HG02981 (cell line): ENCODE results near the gene EIF3CL.
"Not testable (repeated sequence)": the region's sequence is repeated elsewhere in the genome, so short reads cannot be mapped to it uniquely, and the experiment has no call there.

ENCODE experiments used
- ATAC-seq: cut with Tn5 transposase; IDR thresholded peaks from one replicate; pipeline ENCODE4 v1.9.1; 2021; ENCODE audit warnings: mild to moderate bottlenecking, moderate library complexity; ENCODE audit not compliant: unreplicated experiment

The EIF3CL gene

GRCh38 chr16:28363408-28363807 is 40.2 kb downstream of the EIF3CL start, which contains the start of gene NPIPB6:
Gene NPIPB6 (minus strand): TSS chr16:28363508. CDS start chr16:28362822, 686 bp downstream.
- not testable (repeated sequence) for ATAC-seq

DNA sequence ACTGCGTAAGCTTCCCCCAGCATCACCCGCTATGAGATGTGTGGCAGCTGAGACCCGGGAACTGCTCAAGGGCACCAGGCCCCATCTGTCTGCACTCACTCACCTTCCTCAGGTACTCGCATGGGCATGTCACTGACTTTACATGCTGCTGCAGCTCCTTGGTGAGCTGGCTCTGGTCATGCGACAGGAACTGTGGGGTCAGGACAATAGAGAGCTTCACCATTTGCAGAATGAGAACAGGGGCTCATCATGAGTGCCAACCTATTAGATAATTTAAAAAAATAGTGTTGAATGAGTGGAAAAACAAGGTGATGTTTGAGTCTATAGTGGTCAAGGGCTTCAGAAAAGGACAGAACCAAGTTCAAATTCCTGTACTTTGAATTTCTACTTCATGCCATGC is 41.0 kb downstream of the EIF3CL start:
- ATAC-seq = not testable (repeated sequence)

DNA sequence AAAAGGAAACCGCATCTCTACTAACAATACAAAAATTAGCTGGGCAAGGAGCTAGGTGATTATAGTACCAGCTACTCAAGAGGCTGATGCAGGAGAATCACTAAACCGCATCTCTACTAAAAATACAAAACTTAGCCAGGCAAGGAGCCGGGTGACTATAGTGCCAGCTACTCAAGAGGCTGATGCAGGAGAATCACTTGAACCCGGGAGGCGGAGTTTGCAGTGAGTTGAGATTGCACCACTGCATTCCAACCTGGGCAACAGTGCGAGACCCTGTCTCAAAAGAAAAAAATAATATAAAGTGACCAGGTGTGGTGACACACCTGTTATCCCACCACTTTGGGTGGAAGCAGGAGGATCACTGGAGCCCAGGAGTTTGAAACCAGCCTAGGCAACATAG is 65.4 kb downstream of the EIF3CL start:
- ATAC-seq = not testable (repeated sequence)

DNA sequence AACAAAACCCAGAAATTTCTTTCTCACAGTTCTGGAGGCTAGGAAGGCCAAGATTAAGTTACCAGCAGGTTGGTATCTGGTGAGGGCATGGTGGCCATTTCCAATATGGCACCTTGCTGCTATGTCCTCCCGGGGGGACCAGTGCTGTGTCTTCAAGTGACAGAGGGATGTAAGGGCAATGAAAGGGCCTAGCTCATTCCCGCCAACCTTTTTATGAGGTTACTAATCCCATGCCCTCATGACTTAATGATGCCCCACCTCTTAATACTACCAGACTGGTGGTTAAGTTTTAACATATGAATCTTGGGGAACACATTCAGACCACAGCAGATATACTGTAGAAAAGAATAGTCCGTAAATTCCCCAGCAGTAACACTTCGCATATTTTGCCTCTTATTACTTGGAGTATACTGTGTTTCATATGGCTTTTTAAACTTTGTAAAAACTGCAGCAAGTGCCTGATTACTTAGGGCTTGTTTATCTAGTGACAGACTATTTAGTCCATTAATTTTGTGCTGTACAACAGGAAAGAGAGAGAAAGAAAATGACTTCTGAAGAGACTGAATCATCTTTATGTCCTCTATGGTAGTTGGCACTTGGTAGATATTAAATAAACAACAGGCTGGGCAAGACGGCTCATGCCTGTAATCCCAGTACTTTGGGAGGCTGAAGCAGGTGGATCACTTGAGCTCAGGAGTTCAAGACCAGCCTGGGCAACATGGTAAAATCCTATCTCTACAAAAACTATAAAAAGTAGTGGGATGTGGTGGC is 66.5 kb downstream of the EIF3CL start:
- ATAC-seq = not testable (repeated sequence)

DNA sequence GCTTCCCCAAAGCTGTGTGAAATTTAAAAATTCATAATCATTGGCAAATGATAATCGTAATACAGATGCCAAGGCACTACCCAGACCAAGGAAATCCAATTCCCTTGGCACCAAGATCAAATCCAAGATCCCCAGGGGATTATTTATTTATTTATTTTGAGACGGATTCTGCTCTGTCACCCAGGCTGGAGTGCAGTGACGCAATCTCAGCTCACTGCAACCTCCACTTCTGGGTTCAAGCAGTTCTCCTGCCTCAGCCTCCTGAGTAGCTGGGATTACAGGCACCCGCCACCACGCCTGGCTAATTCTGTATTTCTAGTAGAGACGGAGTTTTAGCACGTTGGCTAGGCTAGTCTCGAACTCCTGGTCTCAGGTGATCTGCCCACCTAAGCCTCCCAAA is 68.0 kb downstream of the EIF3CL start:
- ATAC-seq = not testable (repeated sequence)

DNA sequence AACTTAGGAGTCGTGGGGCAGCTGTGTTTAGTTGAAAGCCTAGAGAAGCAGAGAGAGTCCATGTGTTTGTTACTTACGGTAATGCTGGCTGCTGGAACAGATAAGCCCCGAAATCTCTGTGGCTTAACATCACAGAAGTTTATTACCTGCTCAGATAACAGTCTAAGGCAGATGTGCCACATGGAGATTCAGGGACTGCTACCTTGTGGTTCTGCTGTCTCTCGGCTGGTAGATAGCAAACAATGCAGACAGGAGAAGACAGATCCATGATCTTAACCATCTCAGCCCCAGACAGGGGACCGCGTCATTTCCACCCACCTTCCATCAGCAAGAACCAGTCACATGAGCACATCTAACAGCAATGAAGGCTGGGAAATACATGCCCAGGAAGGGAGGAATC is 71.0 kb downstream of the EIF3CL start:
- not testable (repeated sequence) for ATAC-seq

- not testable (repeated sequence) for ATAC-seq
Measured at GRCh38 chr16:28330981-28331380, 72.7 kb downstream of the EIF3CL start.

- ATAC-seq = not testable (repeated sequence)
Measured at GRCh38 chr16:28330232-28330631, 73.4 kb downstream of the EIF3CL start.
